Tibial artery (tissue), 4 donors: Measurements from ENCODE around the gene SULT2B1.
"Not testable (repeated sequence)": the region's sequence is repeated elsewhere in the genome, so short reads cannot be mapped to it uniquely, and the experiment has no call there.

Experiments used
- DNase-seq, 2 donors: peaks; one replicate each; pipeline ENCODE4 v3.0.0-alpha.2; 2019
- H3K27ac ChIP-seq, 2 donors: fragments of 200-600 bp; sonication (generic) in 1 of 2; 1 replicate in 1 of 2; 2 replicates in 1 of 2; pipeline ENCODE4 v1.5.1; 2018 to 2019; ENCODE audit warnings: mild to moderate bottlenecking in 1 of 2
- H3K27me3 ChIP-seq, 2 donors: fragments of 200-600 bp; sonication (generic) in 1 of 2; one replicate each; pipeline versions ENCODE4 v1.5.1 to v1.6.0; 2016 to 2019
- H3K36me3 ChIP-seq, 3 donors: fragments of 200-600 bp; sonication (generic) in 2 of 3; one replicate each; pipeline ENCODE4 v1.5.1; 2016 to 2019; ENCODE audit warnings: mild to moderate bottlenecking in 2 of 3
- H3K4me1 ChIP-seq, 4 donors: fragments of 200-600 bp; sonication (generic) in 2 of 4; 1 replicate in 3 of 4; 2 replicates in 1 of 4; pipeline ENCODE4 v1.5.1; 2016 to 2019
- H3K4me3 ChIP-seq, 2 donors: fragments of 200-600 bp; sonication (generic) in 1 of 2; 1 replicate in 1 of 2; 2 replicates in 1 of 2; pipeline ENCODE4 v1.5.1; 2018 to 2019; ENCODE audit warnings: mild to moderate bottlenecking in 2 of 2
- H3K9me3 ChIP-seq, 3 donors: fragments of 200-600 bp; sonication (generic) in 1 of 3; one replicate each; pipeline ENCODE4 v1.5.1; 2016 to 2019
- CTCF ChIP-seq, 2 experiments: fragments of 200-600 bp in 1 of 2; fragments of 450-650 bp in 1 of 2; IDR thresholded peaks; one replicate each; pipeline ENCODE4 v1.5.1; 2017 to 2019; ENCODE audit warnings: antibody characterized with exemption in 2 of 2, mild to moderate bottlenecking in 1 of 2, moderate library complexity in 1 of 2
- intact Hi-C: fragments of 100-400 bp; cut with DNase I; formaldehyde crosslinking; loops from one replicate; pipeline ENCODE4 v1.15.0; 2023; ENCODE audit warnings: low total_unique reads

SULT2B1 gene

GRCh38 chr19:48513289-48514122, 38.5 kb upstream of the SULT2B1 start:
- peaks cover 0 to 30% (median 17%) of the 10 kb centered on the region in 4 donors for H3K4me1 ChIP-seq
- H3K9me3 ChIP-seq: no peaks in the 10 kb centered on the region
- no peak for TF ChIP-seq CTCF (IDR thresholded peaks at IDR 0.05)
- peak in 1 of 2 donors; percentile 47 for DNase-seq
- H3K36me3 ChIP-seq: no peaks in the 10 kb centered on the region
- H3K27ac ChIP-seq: no peak overlapping the region
- intact Hi-C loops: no loop called here
- H3K4me3 ChIP-seq: peak overlapping the region; percentile 38 to 51
- H3K27me3 ChIP-seq: peaks cover 3 to 59% of the 10 kb centered on the region in 2 donors

GRCh38 chr19:48514123-48514458, 37.9 kb upstream of the SULT2B1 start:
- peaks cover 0 to 30% (median 17%) of the 10 kb centered on the region in 4 donors for H3K4me1 ChIP-seq
- H3K27ac ChIP-seq: no peak overlapping the region
- intact Hi-C loops: no loop called here
- H3K27me3 ChIP-seq: peaks cover 3 to 54% of the 10 kb centered on the region in 2 donors
- no peaks in the 10 kb centered on the region for H3K9me3 ChIP-seq
- peak overlapping the region in 1 of 2 donors; percentile 51 for H3K4me3 ChIP-seq
- no peak for TF ChIP-seq CTCF (IDR thresholded peaks at IDR 0.05)
- DNase-seq: no peak
- H3K36me3 ChIP-seq: no peaks in the 10 kb centered on the region

DNA sequence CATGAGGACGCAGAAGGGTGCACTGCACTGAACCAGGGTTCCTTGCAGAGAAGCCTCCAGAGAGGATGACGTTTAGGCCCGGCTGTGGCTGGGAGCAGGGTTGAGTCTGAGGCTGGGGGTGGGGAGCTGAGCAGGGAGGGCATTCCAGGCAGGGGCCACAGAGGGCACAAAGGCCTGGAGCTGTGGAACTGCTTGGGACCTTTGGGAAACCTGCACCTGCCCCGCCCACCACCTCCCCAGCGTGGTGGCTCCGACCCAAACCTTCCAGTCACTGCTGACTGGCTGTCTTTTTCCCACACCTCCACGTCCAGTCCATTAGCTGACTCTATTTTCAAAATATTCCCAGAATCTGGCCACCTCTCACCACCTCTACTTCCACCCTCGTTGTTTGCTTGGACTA, 35.4 kb upstream of the SULT2B1 start:
- no peak overlapping the region for H3K27ac ChIP-seq
- no peaks in the 10 kb centered on the region for H3K36me3 ChIP-seq
- H3K9me3 ChIP-seq: no peaks in the 10 kb centered on the region
- peaks cover 0 to 16% (median 8%) of the 10 kb centered on the region in 4 donors for H3K4me1 ChIP-seq
- no peak for TF ChIP-seq CTCF (IDR thresholded peaks at IDR 0.05)
- no peak for DNase-seq
- H3K4me3 ChIP-seq: no peak overlapping the region
- peaks cover 3 to 37% of the 10 kb centered on the region in 2 donors for H3K27me3 ChIP-seq
- intact Hi-C loops: no loop called here

DNA sequence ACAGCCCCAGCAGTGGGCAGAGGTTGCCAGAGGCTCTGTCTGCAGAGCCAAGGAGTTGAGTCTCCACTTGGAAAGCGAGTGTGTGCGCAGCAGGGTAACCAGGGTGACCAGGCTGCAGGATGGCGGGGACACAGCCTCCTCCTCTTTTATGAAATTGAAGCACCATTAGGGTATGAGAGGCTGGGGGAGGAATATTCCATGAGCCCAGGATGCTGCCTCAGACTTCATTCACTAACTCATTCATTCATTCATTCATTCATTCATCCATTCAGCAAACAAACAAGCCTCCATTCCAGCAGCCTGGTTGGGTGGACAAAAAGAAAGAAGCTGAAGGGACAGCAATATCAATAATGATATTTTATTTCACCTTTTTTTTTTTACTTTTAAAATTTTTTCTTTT, 33.8 kb upstream of the SULT2B1 start:
- TF ChIP-seq CTCF (IDR thresholded peaks at IDR 0.05): no peak
- Histone ChIP-seq H3K36me3 (no peaks in the 10 kb centered on the region), H3K9me3 (no peaks in the 10 kb centered on the region), H3K27me3 (peaks cover 0 to 23% of the 10 kb centered on the region in 2 donors), H3K27ac (no peak overlapping the region), H3K4me3 (no peak overlapping the region), H3K4me1 (peaks cover 0 to 10% (median 8%) of the 10 kb centered on the region in 4 donors)
- intact Hi-C loops: no loop called here
- DNase-seq: no peak

DNA sequence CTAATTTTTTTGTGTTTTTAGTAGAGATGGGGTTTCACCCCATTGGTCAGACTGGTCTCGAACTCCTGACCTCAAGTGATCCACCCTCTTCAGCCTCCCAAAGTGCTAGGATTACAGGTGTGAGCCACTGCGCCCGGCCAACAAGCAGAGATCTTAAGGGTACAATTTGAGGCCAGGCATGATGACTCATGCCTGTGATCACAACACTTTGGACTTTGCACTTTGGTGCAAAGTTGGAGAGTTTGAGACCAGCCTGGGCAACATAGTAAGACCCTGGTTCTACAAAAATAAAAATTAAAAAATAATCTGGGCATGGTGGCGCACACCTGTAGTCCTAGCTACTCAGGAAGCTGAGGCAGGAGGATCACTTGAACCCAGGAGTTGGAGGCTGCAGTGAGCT, 32.5 kb upstream of the SULT2B1 start:
- H3K27ac ChIP-seq, DNase-seq, H3K4me3 ChIP-seq, intact Hi-C loops, H3K9me3 ChIP-seq, H3K4me1 ChIP-seq, H3K36me3 ChIP-seq: not testable (repeated sequence)
- H3K27me3 ChIP-seq: peaks cover 0 to 17% of the 10 kb centered on the region in 2 donors

GRCh38 chr19:48520134-48520533, 31.8 kb upstream of the SULT2B1 start:
- no peaks in the 10 kb centered on the region for H3K36me3 ChIP-seq
- no peak overlapping the region for H3K4me3 ChIP-seq
- H3K27me3 ChIP-seq: peaks cover 0 to 19% of the 10 kb centered on the region in 2 donors
- no peak for TF ChIP-seq CTCF (IDR thresholded peaks at IDR 0.05)
- intact Hi-C loops: no loop called here
- peaks cover 0 to 13% (median 8%) of the 10 kb centered on the region in 3 donors for H3K9me3 ChIP-seq
- no peaks in the 10 kb centered on the region for H3K4me1 ChIP-seq
- no peak for DNase-seq
- H3K27ac ChIP-seq: no peak overlapping the region
